NCI-H526 treated with DMSO at 0.1 percent for 48 hours (cell line): ENCODE results near the gene JPH3.

Experiments used
- DNase-seq: peaks from one replicate; lab custom pipeline; 2025; lab: John Stamatoyannopoulos, UW

The JPH3 gene

DNA sequence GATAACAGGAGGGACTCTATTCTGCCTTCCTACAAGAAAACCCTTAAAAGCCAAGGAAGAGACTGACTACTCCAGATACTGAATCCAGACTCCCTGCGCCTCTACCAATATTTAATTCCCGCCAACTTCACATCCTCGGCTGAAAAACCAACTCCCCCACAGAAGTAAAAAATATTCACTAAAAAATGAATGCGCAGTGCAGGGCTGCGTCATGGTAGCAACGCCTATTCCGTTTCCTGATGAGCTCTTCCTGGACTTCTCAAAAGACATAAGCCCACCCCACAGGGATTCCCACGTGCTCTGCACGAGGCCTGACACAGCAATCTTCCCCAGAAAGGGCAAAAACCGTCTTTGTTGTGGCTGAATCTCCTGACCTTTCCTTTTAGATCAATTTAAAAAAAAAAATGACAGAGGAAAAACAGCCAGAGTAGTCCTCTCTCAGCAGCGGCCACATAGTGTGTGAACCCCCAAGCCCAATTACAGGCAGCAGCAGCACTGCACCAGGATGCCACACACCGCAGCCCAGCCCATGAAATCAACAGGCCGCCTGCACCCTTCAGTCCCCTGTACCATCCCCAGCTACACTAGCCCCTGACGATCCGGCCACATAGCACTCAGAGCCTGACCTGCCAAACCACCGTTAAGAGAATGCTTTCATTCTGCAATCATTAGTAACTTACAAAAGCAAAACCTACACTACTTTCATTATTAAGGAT is 139.6 kb downstream of the JPH3 start:
- no peak for DNase-seq

DNA sequence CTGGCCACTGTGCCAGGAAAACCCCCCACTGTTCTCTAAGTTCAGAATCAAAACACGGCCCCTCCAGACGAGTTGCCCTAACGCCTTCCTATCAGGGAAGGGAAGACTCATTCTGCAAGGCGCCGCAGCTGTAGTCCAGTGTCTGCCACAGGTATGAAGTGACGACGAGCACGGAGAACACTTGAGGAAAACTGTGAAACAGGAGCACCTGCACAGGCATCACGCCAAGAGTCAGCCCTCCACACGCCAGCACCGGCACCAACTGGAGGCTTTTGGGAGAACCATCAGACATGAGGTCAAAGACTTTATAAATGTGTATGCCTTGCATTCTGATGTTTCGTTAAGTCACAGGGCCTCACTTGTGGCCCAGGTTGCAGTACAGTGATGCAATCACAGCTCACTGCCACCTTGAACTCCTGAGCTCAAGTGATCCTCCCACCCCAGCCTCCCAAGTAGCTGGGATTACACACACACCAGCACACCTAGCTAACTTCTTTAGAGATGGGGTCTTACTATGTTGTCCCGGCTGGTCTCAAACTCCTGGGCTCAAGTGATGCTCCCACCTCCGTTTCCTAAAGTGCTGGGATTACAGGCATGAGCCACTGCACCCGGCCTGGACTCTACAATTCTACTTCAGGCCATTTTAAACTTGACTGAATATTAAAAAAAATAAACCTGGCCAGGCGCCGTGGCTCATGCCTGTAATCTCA is 140.6 kb downstream of the JPH3 start:
- DNase-seq, result no peak

DNA sequence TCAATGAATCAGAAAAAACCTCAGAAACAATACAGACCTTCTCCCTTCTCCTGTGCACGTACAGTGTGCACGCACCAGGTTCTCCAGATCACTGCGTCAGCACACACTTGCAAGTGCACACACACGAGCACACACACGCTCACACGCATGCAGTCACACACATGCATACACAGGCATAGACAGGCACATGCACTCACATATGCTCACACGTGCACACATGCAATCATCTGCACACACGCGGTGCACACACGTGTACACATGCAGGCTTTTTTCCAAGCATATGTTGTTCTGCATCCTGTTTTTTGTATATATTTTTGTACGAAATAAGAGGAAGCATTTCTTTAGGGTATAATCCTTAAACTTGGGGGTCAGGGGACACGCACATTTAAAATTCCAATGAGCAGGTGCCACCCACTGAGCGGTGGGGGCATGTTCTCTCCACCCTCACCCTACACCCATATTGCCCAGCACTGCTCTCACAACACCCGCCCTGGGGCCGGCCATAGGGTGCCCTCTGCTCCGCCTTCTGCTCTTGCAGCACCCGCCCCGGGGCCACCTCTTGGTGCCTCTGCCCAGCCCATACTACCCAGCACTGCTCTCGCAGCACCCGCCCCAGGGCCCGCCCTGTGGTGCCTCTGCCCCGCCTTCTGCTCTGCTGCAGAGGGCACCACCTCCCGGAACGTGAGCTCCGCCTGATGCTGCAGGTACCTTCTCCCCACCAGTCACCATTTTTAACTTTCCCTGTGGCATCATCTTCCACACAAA is 142.6 kb downstream of the JPH3 start:
- DNase-seq, result no peak

DNA sequence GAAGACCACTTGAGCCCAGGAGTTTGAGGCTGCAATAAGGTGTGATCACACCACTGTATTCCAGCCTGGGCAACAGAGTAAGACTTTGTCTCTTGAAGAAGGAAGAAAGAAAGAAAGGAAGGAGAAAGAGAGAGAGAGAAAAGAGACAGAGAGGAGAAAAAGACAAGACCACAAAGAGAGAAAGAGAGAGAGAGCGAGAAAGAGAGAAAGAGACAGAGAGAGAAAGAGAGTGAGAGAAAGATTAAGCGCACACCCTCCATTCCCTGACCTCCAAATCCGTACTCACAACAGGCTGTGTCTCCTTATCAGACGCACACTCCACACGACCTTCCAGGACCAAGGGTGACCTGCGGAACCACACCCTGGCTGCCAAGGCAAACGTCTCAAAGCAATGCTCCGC is 143.9 kb downstream of the JPH3 start:
- DNase-seq, result no peak
